Gastrocnemius medialis (tissue), 4 donors: ENCODE measurements around the gene TIPRL. TPM values are rescaled to one million over a fixed set of nuclear protein-coding genes. Genes with fewer than 3 reads are reported as not detected.

Experiments
- ATAC-seq, 2 donors: fragments of 150-250 bp; one replicate each; pipeline ENCODE4 v1.9.1; 2016
- DNase-seq, 2 donors: peaks; one replicate each; pipeline ENCODE4 v3.0.0-alpha.2; 2019
- H3K27ac ChIP-seq, 4 donors: fragments of 200-600 bp; sonication (generic); 1 replicate in 1 of 4; 2 replicates in 3 of 4; pipeline ENCODE4 v1.5.1; 2016 to 2018; ENCODE audit warnings: mild to moderate bottlenecking in 2 of 4, moderate library complexity in 1 of 4
- H3K27me3 ChIP-seq, 3 donors: fragments of 200-600 bp; sonication (generic) in 2 of 3; 1 replicate in 1 of 3; 2 replicates in 2 of 3; pipeline versions ENCODE4 v1.5.1 to v1.6.0; 2016 to 2019; ENCODE audit warnings: mild to moderate bottlenecking in 1 of 3, moderate library complexity in 1 of 3
- H3K36me3 ChIP-seq, 2 donors: fragments of 200-600 bp; sonication (generic) in 1 of 2; one replicate each; pipeline ENCODE4 v1.5.1; 2017 to 2018
- H3K4me1 ChIP-seq, 2 donors: fragments of 200-600 bp; sonication (generic) in 1 of 2; one replicate each; pipeline ENCODE4 v1.5.1; 2016 to 2017; ENCODE audit warnings: mild to moderate bottlenecking in 2 of 2
- H3K4me3 ChIP-seq, 4 donors: fragments of 200-600 bp; sonication (generic) in 3 of 4; 1 replicate in 1 of 4; 2 replicates in 3 of 4; pipeline ENCODE4 v1.5.1; 2016 to 2019; ENCODE audit warnings: mild to moderate bottlenecking in 2 of 4
- H3K9me3 ChIP-seq, 3 donors: fragments of 200-600 bp; sonication (generic) in 2 of 3; 1 replicate in 1 of 3; 2 replicates in 2 of 3; pipeline ENCODE4 v1.5.1; 2016 to 2019
- CTCF ChIP-seq, 5 experiments: fragments of 450-650 bp in 3 of 5; fragments of 200-600 bp in 2 of 5; sonication (generic) in 2 of 5; IDR thresholded peaks in 4 of 5; conservative IDR thresholded peaks in 1 of 5; 1 replicate in 4 of 5; 2 replicates in 1 of 5; pipeline ENCODE4 v1.5.1; 2016 to 2019; ENCODE audit warnings: antibody characterized with exemption in 5 of 5, mild to moderate bottlenecking in 3 of 5, moderate library complexity in 3 of 5
- POLR2A ChIP-seq, 2 donors: fragments of 450-650 bp; IDR thresholded peaks; one replicate each; pipeline ENCODE4 v1.6.1; 2017; ENCODE audit warnings: antibody characterized with exemption in 2 of 2, mild to moderate bottlenecking in 2 of 2, moderate library complexity in 2 of 2
- in situ Hi-C, 4 donors: fragments of 200-750 bp; cut with MboI; loops; one replicate each; pipeline versions ENCODE4 v1.15.0 to v1.8.0; 2017; ENCODE audit warnings: low sequenced_read_pairs in 4 of 4
- intact Hi-C: fragments of 100-400 bp; cut with DNase I; formaldehyde crosslinking; loops from one replicate; pipeline ENCODE4 v1.15.1; 2023; ENCODE audit warnings: low total_unique reads
- total RNA-seq, 4 donors: library from RNA; depleted of rRNA; stranded (reverse); fragments of >200 nt; gene quantifications; one replicate each; pipeline versions ENCODE4 v1.1.0 to v1.2.3, GENCODE V29; 2016

Gene TIPRL
- total RNA-seq, 4 donors from 2014 or later: 23.2 to 35.1 (median 27.1) TPM

- Histone ChIP-seq H3K36me3 (no peaks in the 10 kb centered on the region), H3K4me1 (no peaks in the 10 kb centered on the region), H3K27ac (no peak overlapping the region), H3K9me3 (no peaks in the 10 kb centered on the region), H3K27me3 (peaks cover 0 to 5% (median 0%) of the 10 kb centered on the region in 3 donors), H3K4me3 (no peak overlapping the region)
- intact Hi-C loops (no loop called here), in situ Hi-C loops (no loop called here)
- TF ChIP-seq POLR2A (IDR thresholded peaks at IDR 0.05) (no peak), CTCF (IDR thresholded peaks at IDR 0.05 in 4 of 5, conservative IDR thresholded peaks at IDR 0.05 in 1 of 5) (no peak)
- DNase-seq: no peak
- ATAC-seq: no peak
Observed at GRCh38 chr1:168155910-168156309, 22.9 kb upstream of the TIPRL start.

GRCh38 chr1:168157638-168158037, 21.1 kb upstream of the TIPRL start:
- ATAC-seq: no peak
- no peak for DNase-seq
- no peaks in the 10 kb centered on the region for H3K4me1 ChIP-seq
- no peaks in the 10 kb centered on the region for H3K36me3 ChIP-seq
- H3K9me3 ChIP-seq: no peaks in the 10 kb centered on the region
- H3K4me3 ChIP-seq: no peak overlapping the region
- TF ChIP-seq CTCF (IDR thresholded peaks at IDR 0.05 in 4 of 5, conservative IDR thresholded peaks at IDR 0.05 in 1 of 5) (no peak), POLR2A (IDR thresholded peaks at IDR 0.05) (no peak)
- in situ Hi-C loops (no loop called here), intact Hi-C loops (no loop called here)
- peaks cover 0 to 5% (median 0%) of the 10 kb centered on the region in 3 donors for H3K27me3 ChIP-seq
- H3K27ac ChIP-seq: no peak overlapping the region

- in situ Hi-C loops: no loop called here
Observed at GRCh38 chr1:168159251-168159650, 19.5 kb upstream of the TIPRL start.

GRCh38 chr1:168159979-168160378, 18.8 kb upstream of the TIPRL start:
- Histone ChIP-seq H3K4me3 (no peak overlapping the region), H3K27ac (no peak overlapping the region), H3K9me3 (no peaks in the 10 kb centered on the region), H3K36me3 (no peaks in the 10 kb centered on the region), H3K27me3 (peaks cover 0 to 5% (median 0%) of the 10 kb centered on the region in 3 donors), H3K4me1 (no peaks in the 10 kb centered on the region)
- intact Hi-C loops (no loop called here), in situ Hi-C loops (no loop called here)
- no peak for DNase-seq
- TF ChIP-seq POLR2A (IDR thresholded peaks at IDR 0.05): no peak
- no peak for TF ChIP-seq CTCF (IDR thresholded peaks at IDR 0.05 in 4 of 5, conservative IDR thresholded peaks at IDR 0.05 in 1 of 5)
- ATAC-seq: no peak

More at GRCh38 chr1:168159251-168159650, 19.5 kb upstream of the TIPRL start:
- H3K9me3 ChIP-seq: no peaks in the 10 kb centered on the region
- H3K27ac ChIP-seq: no peak overlapping the region
- H3K36me3 ChIP-seq: no peaks in the 10 kb centered on the region
- peaks cover 0 to 5% (median 0%) of the 10 kb centered on the region in 3 donors for H3K27me3 ChIP-seq
- no peak for ATAC-seq
- no peaks in the 10 kb centered on the region for H3K4me1 ChIP-seq
- no peak for TF ChIP-seq POLR2A (IDR thresholded peaks at IDR 0.05)
- TF ChIP-seq CTCF (IDR thresholded peaks at IDR 0.05 in 4 of 5, conservative IDR thresholded peaks at IDR 0.05 in 1 of 5): no peak
- H3K4me3 ChIP-seq: no peak overlapping the region
- no peak for DNase-seq
- intact Hi-C loops: no loop called here

GRCh38 chr1:168161459-168161858, 17.3 kb upstream of the TIPRL start:
- DNase-seq (no peak), ATAC-seq (no peak)
- no peaks in the 10 kb centered on the region for H3K36me3 ChIP-seq
- in situ Hi-C loops: no loop called here
- peaks cover 0 to 5% (median 0%) of the 10 kb centered on the region in 3 donors for H3K27me3 ChIP-seq
- TF ChIP-seq POLR2A (IDR thresholded peaks at IDR 0.05) (no peak), CTCF (IDR thresholded peaks at IDR 0.05 in 4 of 5, conservative IDR thresholded peaks at IDR 0.05 in 1 of 5) (no peak)
- H3K9me3 ChIP-seq: no peaks in the 10 kb centered on the region
- H3K4me3 ChIP-seq: no peak overlapping the region
- intact Hi-C loops: no loop called here
- no peak overlapping the region for H3K27ac ChIP-seq
- H3K4me1 ChIP-seq: no peaks in the 10 kb centered on the region
